HG02840 (cell line): ENCODE data around the gene IER2.

Experiments used
- ATAC-seq: cut with Tn5 transposase; IDR thresholded peaks from one replicate; pipeline ENCODE4 v1.9.1; 2021; ENCODE audit warnings: mild to moderate bottlenecking, moderate library complexity, moderate number of reproducible peaks; ENCODE audit not compliant: unreplicated experiment, low FRiP score

IER2 gene, protein sequence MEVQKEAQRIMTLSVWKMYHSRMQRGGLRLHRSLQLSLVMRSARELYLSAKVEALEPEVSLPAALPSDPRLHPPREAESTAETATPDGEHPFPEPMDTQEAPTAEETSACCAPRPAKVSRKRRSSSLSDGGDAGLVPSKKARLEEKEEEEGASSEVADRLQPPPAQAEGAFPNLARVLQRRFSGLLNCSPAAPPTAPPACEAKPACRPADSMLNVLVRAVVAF

DNA sequence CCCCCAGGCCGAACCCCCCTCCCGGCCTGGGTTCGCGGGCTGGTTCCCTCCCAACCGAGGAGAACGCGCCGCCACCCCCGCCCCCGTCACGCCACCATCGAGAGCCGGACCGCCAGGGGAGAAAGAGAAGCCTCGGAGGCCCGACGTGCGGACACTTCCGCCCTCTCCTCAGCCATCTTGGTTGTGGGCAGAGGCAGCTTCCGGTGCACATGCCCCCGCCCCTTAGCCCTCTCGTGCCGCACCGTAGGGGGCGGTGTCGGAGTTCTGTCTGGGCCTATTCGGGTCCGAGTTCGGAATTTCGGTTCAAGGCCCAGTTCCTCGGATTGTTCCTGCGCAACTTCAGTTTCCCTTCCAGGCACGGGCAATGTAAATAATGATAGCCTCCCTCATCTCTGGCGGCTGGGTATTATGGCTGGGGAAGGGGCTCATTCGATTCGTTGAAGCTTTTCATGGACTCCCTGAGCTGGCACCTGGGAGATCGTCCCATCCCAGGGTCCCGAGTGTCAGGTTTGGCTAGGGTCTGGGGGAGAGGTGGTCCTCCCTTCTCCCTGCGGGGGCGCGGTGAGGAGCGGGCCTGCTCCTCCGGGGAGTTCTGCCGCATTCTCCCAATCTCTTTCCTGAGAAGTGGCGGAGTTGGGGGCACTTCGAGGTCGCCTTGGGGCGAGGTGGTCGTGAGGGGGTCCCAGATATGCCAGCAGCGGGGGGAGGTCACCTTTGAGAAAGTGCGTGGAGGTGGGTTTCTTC, at the start of gene IER2, which contains the start of gene STX10:
TSS of gene IER2 (plus strand) at position 225 of the 744 bp plus-strand sequence. CDS start 2,776 bp downstream, outside the sequence.
TSS of gene STX10 (minus strand) at position 189 of the 744 bp plus-strand sequence. CDS start 202 bp downstream, outside the sequence.
- ATAC-seq = peak; percentile 31

DNA sequence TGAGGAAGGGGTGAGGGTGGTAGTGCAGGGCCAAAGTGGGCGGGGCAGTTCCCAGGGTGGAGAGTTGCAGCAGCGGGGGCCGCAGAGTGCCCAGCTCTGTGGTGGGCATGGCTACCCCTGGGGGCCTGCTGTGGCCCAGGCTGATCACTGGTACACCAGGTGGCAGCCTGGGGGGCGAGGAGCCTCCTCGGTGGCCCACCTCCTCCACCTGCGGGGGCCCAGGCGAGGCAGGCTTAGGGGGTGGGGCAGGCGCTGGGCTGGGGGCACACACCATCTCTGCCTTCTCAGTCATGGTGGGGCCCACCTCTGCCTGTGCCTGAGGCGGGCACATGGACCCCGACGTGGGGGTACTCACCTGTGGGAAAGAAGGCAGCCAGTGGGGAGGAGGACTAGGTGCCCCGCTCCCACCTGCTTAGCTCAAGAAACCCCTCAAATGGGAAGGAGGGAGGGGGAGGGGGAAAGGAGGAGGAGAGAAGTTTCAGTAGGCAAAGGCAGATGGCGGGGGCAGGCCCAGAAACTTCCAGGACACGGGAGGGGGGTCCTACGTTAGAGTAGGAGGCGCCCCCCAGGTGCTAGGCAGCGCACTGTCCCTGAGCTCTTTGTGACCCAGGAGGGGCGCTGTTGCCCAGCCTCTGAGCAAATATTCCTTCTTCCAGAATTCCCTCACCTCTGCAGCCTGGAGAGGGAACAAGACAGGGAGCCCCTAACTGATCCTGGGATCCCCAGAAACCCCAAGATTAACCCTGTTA, 49.2 kb upstream of the IER2 start:
- no peak for ATAC-seq

GRCh38 chr19:13101590-13102415, 48.4 kb upstream of the IER2 start:
- ATAC-seq = no peak

GRCh38 chr19:13102416-13102665, 47.9 kb upstream of the IER2 start:
- ATAC-seq = no peak

DNA sequence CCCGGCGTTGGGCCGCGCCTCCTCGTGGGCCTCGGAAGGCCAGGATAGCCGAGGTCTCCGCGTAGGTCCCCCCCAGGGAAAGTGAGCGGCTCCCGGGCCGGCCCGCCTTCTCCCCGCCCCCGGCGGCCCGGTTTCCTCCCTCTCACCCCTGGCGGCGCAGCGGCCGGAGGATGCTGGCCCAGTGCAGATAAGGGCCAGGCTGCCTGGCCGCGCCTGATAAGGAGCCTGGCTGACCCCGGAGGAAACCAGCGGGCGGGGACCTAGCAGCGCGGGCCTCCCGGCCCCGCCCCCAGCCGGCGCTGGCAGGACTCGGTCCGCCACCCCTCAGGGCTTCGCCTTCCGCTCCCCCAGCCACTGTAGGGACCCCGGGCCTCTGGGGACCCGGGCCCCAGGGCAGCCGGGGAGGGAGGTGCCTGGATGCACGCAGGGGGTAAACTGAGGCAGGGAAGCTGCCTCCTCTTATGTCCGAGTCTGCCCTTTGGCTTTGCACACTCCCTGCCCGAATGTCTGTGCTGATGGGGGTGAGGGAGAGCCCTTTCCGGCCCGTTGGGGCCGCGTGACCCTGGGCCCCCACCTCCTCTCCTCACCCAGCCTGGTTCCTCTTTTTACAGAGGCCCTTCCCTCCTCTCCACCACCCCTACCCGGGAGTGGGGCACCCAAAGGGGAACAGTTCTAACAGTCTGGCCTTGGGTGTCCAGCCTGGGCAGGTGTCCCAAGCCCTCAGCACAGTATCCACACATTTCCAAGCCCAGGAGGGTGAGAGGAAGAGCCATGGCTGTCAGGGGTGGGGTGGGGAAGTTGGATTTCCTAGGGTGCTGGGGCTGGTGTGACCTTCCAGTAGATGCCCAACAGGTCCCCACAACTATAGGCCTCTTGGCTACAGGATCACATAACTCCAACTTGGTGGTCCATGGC, 47.3 kb upstream of the IER2 start, which contains the start of gene LYL1:
TSS of gene LYL1 (minus strand) at position 193 of the 915 bp plus-strand sequence. CDS start 1,687 bp downstream, outside the sequence.
- no peak for ATAC-seq

DNA sequence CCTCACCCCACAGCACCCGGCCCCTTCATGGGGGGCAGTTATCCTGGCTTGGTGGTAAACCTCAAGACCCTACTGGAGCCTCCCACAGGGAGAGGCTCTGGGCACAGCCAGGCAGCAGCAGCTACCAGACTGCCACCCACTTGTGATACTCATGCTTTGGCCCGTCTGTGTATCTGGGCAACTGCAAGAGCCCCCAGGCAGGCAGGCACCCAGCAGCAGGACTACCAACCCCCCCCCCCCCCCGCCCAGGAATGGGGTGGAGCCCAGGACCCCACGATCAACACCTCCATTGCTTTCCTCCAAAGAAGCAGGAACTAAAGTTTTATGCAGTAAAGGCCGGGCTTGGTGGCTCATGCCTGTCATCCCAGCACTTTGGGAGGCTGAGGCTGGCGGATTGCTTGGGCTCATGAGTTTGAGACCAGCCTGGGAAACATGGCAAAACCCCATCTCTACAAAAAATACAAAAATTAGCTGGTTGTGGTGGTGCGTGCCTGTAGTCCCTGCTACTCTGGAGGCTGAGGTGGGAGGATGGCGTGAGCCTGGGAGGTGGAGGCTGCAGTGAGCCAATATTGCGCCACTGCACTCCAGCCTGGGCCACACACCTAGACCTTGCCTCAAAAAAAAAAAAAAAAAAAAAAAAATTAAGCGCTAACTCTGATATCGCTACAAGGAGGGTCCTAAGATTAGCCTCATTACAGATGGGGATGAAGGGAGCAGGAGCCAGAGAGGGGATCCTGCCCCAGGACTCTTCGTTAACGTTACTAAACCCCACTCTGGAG, 46.4 kb upstream of the IER2 start:
- no peak for ATAC-seq

DNA sequence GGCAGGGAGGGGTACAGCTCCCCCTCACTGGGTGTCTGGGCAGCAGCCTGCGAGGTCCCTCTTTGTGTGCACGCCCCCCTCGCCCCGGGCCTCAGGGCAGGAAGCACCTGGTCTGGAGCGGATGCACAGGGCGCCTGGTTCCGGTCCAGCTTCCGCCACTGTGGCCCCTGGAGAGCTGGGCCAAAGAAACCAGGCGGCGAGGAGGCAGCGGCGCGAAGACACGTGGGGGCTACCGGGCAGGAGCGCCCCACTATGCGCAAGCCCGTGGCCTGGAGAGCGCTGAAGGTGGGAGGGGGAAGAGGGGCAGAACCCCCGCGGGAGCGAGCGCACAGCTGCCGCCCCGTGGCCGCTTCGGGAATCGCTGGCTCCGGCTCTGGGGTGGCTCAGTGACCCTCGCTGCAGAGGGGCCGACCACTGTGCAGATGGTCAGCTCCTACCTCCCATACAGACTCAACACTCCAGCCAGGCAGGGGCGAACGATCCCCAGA, 45.8 kb upstream of the IER2 start:
- ATAC-seq = peak; percentile 37

DNA sequence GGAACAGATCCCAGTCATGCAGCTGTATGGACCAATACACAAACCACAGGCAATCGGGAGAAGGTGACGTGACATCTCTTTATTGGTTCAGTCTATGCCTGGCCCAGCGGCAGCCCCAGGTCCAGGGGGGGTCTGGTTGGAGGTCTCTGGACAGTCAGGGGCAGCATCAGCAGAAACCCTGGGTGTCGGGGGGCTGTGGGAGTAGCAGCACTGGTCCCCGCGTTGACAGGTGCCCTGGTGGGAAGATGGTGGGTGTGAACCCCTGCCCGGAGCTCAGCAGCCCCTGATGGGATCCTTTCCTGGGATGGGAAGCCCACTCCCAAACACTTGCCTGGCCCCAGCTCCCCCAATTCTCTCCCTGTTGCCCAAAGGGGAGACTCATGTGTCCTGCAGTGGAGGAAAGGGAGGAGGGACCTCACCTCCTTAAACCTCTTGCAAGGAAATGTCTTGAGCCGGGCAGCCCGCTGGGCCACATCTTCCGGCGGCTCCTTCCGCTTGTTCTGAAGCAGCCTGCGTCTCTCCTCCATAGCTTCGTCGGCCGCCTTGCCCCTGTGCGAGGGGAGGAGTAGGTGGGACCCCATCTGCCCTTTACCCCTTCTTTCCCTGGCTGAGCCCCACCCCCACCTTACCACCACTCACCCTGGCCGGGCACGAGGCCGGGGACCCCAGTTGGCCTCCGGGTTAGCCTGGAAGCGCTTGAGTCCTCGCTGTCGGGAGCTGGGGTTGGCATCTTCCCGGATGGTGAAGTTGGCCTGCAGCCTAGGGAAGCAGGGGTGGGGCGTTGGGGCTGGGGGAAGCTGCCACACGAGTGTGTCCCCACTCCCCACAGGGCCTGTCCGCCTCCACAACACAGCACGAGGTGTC, 45.1 kb upstream of the IER2 start:
- no peak for ATAC-seq

DNA sequence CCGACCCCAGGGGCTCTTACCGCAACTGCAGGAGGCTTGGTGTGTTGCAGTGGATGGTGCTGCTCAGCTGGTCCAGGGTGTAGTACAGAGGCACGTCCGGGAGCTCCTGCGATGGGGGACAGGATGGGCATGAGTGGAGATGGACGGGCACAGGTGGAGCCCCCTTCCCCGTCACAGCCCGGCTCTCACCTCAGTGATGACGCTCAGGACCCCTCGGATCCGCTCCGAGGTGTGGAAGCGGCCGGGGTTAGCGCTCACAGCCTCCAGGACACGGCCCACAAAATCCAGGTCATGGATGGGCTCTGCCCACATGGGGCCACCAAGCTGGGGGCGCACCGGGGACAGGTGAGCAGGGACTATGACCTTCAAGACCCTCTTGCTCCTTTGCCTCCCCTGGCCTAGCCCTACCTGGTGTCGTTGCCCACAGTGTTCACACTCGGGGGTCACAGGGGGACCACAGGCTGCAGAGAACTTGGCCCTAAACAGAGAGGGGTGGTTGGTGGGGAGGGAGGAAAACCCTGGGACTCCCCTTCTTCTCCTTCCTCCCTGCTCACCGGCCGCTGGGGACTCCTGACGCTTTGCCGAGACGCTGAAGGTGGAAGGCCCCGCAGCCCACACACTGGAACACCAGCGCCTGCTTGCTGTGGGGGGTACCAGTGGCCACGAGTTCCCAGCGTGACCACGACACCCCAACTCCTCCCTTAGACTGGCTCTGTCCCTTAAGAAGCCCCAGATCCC, 40.7 kb upstream of the IER2 start:
- no peak for ATAC-seq

DNA sequence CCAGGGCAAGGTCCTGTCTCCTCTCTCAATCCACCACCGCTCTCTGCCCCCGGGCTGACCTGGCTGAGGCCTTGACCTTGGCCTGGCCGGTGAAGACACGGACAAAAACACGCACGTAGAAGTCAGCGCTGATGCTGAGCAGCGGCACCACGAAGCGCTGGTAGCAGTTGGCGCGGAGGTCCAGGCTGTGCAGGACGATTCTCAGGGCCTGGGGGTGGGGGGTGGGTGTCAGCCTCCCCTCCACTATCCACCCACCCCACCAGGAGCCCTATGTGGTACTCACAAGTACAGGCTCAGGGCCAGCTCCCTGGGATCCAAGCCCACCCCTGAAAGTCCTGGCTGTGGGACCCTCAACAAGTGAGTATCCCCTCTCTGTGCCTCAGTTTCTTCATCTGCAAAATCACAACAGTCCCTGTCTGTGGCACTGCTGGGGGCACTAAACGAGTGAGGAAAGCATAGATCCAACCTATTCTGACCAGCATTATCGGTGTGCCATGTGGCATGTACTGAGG, 40.1 kb upstream of the IER2 start:
- ATAC-seq = no peak

GRCh38 chr19:13112555-13112954, 37.7 kb upstream of the IER2 start:
- no peak for ATAC-seq

GRCh38 chr19:13115936-13116281, 34.3 kb upstream of the IER2 start:
- no peak for ATAC-seq

DNA sequence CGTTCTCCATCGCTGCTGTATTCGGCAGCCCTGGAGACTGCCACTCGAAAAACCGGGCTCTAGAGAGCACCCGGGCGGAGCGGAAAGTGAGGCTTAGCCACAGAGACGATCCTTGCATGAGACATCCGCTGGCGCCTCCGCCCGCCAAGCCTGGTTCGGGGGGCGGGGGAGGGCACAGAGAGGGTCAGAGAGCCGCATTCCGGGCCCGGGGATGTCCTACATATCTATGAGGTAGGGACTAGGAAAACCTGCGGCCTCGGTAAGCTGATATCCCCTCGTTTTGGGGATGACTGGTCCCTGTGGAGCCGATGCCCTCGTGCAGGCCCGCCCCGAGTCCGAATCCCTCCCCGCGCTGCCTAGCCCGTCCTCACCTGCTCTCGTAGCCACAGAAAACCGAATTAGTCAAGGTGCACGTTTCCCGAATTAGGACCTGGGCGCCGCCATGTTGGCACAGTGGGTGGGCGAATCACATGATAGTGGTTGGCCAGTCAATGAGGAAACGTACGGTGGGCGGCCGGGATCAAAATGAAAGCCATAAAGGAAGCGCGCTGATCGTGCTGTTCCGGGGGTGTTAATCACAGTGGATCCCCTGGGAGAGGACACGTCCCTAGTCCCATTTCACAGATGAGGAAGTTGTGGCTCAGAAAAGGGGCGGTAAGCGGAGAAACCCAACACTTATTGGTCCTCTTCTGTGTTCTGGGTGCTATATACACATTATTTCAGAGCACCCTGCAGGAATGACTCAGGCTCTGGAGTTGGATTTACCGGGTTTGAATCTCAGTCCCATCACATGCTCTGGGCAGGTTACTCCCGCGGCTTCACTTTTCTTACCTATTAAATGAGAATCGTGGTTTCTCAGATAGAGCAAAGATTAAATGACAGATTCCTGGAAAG, 33.7 kb upstream of the IER2 start, which contains the start of gene TRMT1:
TSS of gene TRMT1 (minus strand) at position 459 of the 894 bp plus-strand sequence. CDS start at position 118, 341 bp downstream.
- ATAC-seq = peak; percentile 60

DNA sequence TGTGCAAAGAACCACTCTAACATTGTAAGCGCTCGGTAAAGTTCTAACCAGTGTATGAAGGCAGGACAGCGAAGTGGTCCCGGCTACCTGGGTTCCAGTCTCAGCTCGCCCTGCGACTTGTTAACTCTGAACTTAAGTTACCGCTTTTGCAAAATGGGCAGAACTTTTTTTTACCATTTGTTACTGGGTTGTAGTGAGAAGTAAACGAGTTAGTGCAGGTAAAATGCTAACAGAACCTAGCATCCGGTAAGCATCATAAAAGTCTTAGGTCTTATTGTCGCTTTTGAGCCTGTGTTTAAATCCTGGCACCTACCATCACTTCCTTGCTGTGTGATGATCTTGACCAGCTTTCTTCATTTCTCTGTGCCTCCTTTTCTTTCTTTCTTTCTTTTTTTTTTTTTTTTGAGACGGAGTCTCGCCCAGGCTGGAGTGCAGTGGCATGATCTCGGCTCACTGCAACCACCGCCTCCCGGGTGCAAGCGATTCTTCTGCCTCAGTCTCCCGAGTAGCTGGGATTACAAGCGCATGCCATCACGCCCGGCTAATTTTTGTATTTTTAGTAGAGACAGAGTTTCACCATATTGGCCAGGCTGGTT, 32.9 kb upstream of the IER2 start:
- no peak for ATAC-seq

DNA sequence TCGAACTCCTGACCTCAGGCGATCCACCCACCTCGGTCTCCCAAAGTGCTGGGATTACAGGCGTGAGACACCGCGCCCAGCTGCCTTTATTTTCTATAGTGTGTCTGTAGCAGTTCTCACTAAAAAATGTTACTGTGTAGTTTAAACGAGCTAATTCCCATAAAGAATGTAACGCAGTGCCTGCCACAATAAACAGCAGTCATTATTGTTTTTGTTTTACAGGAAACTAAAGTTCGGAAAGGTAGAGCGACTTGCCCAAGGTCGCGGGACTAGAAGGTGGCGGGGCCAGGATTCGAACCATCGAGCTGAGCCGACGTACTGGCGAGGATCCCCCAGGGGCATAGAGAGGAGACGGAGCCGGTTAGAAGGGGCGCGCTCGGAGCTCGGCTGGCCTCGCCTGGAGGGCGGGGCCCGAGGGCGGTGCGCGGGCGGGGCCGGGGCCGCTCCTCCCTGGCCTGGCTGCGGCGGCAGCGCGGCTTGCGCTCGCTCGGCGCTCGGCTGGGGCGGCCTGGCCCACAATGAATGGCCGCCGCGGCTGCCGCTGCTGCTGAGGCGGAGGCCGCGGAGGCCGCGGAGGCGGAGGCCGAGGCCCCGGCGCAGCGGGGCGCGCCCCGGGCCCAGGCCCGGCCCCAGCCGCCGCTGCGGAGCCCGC, 32.3 kb upstream of the IER2 start, which contains the start of gene NACC1:
TSS of gene NACC1 (plus strand) at position 493 of the 652 bp plus-strand sequence. CDS start 16,944 bp downstream, outside the sequence.
- ATAC-seq = peak; percentile 71
